Measurements from ENCODE around the gene STARD10. TPM values are rescaled to one million over a fixed set of nuclear protein-coding genes. Genes with fewer than 3 reads are reported as not detected.

STARD10 gene
- total and polyA plus RNA-seq, 2 of the 8 experiments (the other 6 are each of a cell fraction or from before 2014, with no cell fraction given) = 23.7 to 35.7 TPM

GRCh38 chr11:72755713-72756285 lies 38.0 kb downstream of the STARD10 start (continued):
- TF ChIP-seq CTCF (IDR thresholded peaks at IDR 0.05; ENCODE audit: control extremely low read depth in 1 of 3, insufficient read depth in 1 of 3, low read depth in 1 of 3, low read length in 3 of 3) (no peak), TAF1 (IDR thresholded peaks at IDR 0.05; ENCODE audit: low read depth, low read length) (no peak), KDM5A (IDR thresholded peaks at IDR 0.05; ENCODE audit: low read length) (no peak), SP4 (IDR thresholded peaks at IDR 0.05; ENCODE audit: low read length) (no peak), SIRT6 (IDR thresholded peaks at IDR 0.05; ENCODE audit: low read length) (no peak), SAP30 (IDR thresholded peaks at IDR 0.05; ENCODE audit: insufficient read depth, insufficient replicate concordance, low read length) (no peak), NANOG (IDR thresholded peaks at IDR 0.05; ENCODE audit: insufficient read depth, low read depth, low read length, poor library complexity, severe bottlenecking) (no peak), EZH2 (IDR thresholded peaks at IDR 0.05; ENCODE audit: low read depth, low read length, severe bottlenecking) (no peak), RBBP5 (IDR thresholded peaks at IDR 0.05; ENCODE audit: borderline replicate concordance, low read depth, low read length) (no peak)

Data from H1 (cell line).